CD4-positive, alpha-beta T cell treated with Interleukin-4 for 4 hours (primary cell): ENCODE data around the gene C11orf97.
"Not testable (repeated sequence)": the region's sequence is repeated elsewhere in the genome, so short reads cannot be mapped to it uniquely, and the experiment has no call there.

Experiments
- DNase-seq: peaks from one replicate; pipeline ENCODE4 v3.0.0-alpha.2; 2020

C11orf97 gene

DNA sequence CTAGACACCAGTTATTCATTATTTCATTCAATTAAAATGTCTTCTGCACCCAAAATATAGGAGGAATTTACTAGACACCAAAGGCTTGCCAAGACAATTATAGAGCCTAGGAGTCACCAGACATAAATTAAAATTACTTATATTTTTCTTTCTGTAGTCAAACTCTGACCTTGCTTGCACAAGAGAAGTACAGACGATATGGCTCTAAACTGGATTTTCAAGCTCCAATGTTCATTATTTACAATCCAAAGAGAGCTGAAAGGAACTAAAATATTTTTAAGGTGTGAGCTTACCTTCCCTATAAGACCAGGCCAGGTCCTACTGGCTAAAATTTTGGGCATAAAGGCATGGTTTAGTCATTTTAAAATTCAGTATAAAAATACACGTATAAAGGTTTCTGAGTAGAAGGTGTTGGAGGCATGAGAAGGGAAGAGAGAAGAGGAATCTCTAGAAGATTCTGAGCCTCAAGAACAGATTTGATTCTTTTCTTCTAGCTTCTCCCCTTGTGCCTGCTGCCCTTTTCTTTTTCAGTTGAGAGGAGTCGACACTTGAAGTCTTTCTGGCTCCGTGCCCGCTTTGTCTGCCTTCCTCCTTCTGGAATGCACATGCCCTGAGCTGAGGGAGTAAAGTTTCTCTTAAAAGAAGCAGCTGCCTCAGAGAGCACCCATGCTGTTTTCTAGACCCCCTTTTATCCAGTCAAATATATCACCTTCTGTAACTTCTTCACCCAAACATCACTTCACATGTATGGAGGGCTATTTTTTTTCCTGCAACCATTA lies 13.5 kb downstream of the C11orf97 start:
- DNase-seq, result no peak

DNA sequence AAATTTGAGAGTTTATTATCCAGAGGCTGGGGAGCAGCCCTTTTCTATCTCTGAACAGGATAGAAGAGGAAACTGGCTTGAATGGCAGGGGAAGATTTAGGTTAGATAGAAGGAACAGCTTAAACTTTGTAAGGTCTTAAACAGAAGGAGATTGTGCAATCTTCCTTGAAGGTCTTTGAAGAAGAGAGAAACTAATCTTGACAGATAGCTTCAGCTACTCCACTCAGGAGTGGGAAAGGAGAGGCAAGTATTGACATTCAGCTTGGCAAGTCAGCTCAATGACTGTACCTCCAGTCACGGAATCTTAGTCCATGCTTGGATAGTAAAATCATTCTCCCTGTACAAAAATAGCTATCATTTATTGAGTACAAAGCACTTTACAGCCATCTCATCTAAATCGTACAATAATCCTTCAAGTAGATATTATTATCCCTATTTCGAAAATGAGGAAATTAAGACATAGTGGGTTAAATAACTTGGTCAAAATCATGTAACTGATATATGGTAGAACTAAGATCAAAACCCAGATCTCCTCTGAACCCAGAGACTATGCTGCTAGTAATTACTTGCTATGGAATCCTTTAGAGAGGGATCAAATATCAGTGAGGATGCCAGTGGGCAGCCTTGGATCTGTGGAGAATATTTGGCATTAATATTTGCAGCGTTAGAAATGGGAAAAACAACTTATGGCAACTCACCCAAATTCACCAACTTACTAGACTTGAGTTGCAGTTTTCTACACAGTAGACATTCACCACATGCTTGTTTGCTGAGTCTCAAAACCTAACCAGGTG lies 14.6 kb downstream of the C11orf97 start:
- no peak for DNase-seq

DNA sequence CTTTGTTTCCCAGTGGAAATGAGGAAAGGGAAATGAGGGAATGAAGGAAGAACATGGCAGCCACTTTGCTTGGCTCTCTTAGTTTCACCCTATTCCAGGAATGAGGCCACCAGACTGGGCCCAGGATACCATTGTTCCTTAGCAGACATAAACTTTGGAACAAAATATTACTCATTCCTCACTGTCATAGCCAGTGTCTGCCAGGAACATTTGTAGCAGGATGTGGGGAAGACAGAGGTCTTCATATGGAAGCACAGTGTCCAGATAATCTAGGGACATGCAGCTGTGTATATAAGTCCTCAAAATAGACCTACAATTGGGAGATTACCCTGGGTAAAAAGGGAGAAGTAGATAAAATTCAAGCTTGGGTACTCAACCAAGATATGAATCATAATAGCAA lies 16.3 kb downstream of the C11orf97 start:
- DNase-seq, result no peak

DNA sequence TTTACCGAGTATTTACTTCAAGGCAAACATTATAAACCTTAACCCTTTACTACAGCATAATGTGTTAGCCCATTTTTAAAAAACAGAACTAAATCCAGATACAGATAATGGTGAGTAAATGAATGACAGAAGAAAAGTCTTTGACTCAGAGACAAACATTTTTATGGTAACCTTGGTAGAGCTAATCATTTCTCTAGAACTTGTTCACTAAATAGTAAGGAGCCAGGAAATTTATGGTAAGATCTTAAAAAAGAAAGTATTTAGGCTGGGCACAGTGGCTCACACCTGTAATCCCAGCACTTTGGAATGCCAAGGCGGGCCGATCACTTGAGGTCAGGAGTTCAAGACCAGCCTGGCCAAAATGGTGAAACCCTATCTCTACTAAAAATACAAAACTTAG lies 19.9 kb downstream of the C11orf97 start:
- DNase-seq, result no peak

DNA sequence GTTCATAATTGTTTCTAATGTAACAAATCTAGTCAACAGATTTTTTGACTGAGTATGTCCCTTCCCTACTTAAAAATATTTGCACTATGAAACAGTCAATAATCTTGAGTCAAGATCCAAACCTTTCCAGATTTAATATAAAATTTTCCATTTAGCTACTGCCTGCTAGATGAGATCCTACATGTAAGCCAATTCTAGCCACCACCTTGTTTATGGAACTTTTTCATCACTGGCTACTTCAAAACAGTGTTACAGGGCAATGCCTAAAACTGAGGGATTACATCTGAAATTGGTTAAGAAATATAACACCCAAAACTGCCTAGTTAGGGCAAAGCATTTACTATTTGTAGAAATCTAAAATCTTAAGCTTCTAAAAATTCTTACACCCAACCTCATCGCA lies 20.9 kb downstream of the C11orf97 start:
- DNase-seq, result no peak

DNA sequence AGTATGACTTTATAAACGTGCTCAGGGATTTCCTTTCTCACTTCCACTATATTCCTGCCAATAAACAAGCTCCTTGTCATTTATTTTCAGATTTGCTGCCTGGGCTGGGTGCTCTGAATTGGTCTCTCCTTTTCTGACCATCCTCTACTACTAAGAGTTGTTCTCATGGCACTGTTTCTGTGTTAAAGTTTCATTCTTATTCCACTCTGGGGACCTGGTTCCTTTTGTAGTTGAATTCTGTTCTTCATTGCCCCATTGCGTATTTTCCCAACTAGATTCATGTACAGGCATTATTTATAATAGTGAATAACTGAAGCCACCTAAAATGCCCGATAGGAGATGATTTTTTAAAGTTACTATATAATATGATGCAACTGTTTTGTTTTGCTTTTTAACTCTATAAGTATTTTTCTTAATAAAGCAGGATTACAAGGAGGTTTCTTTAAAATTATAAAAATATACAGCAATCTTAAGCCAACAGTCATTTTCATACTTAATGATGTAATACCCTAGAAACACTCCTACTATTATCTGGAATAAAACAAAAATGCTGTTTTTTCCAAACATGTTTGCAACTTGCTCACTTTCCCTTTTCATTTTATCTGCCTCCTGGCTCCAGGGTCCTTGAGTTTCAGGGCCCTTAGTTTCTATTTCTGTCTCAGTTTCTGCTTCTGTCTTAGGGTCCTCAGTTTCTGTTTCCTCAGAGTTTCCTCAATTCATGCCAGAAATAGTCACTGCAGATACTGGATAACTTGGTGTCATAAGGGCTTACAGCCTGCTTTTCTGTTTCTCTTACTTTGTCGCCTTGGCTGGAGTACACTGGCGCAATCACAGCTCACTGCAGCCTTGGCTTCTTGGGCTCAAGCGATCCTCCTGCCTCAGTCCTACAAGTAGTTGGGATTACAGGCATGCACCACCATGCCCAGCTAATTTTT lies 21.7 kb downstream of the C11orf97 start:
- no peak for DNase-seq

DNA sequence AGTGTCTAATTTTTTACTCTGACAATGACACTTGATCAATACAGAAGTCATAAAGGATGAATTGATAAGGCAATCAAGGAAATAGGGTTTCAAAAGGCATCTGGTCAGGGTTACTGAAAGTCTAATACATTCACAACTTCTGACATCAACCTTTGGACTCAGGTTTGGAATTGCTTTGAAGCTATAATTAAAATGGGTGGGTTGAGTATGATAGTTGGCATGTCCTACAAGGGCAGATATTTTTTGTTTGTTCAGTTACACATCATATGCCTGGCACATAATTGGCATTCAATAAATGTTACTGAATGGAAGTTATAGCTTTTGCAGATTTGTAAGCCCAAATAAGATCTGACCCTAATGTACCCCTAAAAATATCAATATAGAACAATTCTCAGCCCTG lies 24.1 kb downstream of the C11orf97 start:
- DNase-seq, result no peak

DNA sequence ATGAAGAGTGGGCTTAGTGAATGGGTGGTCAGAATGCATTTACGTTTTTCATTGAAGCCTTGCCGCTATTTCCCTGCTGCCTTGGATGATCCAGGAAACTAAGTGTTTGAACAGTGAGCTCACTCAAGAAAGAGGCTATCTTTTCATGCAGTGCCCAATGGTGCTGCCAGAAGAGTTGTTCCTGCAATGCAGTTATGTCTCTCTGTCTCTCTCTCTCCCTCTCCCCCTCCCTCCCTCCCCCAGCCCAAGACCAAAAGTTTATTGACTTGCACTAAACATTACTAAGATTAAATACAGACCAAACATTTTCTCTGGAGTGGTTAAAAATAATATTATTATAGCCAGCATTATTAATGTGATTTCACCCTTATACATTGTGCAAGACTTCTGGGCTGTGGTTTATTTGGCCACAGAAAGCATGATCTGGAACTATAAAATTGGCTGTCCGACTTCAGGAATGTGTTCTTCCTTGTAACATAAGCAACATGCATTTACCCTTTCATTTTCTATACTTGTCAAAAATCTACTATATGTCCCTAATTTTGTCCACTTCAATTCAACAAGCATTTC lies 24.9 kb downstream of the C11orf97 start:
- no peak for DNase-seq

DNA sequence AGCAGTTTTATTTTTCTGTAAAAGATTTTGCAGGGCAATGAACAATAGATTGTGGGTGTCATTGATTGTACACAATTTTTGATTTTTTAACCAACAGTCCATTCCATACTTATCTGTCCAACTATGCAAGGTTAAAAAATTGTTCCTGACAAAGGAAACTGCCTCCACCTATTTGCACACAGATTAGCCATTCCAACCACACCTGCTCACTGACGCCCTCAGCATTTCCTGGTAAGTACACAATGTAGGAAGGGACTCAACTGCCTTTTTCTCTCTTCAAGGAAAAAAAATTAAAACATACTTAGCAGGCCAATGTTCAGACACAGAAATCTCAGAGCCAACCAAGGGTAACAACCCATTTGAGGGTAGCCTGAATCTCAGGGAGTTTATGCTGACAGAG lies 27.2 kb downstream of the C11orf97 start:
- DNase-seq, result no peak

DNA sequence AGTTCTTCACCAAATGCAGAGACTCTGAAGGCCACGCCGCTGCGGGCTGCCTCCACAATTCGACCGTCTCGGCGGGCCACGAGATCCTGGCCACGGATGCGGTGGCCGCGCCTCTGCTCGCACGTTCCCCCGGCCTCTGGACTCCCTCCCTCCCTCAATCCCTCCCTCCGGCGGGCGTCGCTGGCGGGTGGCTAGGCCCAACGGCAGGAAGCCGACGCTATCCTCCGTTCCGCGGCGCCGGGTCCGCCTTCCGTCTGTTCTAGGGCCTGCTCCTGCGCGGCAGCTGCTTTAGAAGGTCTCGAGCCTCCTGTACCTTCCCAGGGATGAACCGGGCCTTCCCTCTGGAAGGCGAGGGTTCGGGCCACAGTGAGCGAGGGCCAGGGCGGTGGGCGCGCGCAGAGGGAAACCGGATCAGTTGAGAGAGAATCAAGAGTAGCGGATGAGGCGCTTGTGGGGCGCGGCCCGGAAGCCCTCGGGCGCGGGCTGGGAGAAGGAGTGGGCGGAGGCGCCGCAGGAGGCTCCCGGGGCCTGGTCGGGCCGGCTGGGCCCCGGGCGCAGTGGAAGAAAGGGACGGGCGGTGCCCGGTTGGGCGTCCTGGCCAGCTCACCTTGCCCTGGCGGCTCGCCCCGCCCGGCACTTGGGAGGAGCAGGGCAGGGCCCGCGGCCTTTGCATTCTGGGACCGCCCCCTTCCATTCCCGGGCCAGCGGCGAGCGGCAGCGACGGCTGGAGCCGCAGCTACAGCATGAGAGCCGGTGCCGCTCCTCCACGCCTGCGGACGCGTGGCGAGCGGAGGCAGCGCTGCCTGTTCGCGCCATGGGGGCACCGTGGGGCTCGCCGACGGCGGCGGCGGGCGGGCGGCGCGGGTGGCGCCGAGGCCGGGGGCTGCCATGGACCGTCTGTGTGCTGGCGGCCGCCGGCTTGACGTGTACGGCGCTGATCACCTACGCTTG lies 31.7 kb downstream of the C11orf97 start, which contains the start of gene FUT4:
Gene FUT4, plus strand, starts transcription at position 227 of the 951 bp plus-strand sequence. Its CDS starts 213 bp downstream, at position 440.
- peak; percentile 60 for DNase-seq

DNA sequence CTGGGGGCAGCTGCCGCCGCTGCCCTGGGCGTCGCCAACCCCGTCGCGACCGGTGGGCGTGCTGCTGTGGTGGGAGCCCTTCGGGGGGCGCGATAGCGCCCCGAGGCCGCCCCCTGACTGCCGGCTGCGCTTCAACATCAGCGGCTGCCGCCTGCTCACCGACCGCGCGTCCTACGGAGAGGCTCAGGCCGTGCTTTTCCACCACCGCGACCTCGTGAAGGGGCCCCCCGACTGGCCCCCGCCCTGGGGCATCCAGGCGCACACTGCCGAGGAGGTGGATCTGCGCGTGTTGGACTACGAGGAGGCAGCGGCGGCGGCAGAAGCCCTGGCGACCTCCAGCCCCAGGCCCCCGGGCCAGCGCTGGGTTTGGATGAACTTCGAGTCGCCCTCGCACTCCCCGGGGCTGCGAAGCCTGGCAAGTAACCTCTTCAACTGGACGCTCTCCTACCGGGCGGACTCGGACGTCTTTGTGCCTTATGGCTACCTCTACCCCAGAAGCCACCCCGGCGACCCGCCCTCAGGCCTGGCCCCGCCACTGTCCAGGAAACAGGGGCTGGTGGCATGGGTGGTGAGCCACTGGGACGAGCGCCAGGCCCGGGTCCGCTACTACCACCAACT lies 32.5 kb downstream of the C11orf97 start:
- DNase-seq, result no peak

DNA sequence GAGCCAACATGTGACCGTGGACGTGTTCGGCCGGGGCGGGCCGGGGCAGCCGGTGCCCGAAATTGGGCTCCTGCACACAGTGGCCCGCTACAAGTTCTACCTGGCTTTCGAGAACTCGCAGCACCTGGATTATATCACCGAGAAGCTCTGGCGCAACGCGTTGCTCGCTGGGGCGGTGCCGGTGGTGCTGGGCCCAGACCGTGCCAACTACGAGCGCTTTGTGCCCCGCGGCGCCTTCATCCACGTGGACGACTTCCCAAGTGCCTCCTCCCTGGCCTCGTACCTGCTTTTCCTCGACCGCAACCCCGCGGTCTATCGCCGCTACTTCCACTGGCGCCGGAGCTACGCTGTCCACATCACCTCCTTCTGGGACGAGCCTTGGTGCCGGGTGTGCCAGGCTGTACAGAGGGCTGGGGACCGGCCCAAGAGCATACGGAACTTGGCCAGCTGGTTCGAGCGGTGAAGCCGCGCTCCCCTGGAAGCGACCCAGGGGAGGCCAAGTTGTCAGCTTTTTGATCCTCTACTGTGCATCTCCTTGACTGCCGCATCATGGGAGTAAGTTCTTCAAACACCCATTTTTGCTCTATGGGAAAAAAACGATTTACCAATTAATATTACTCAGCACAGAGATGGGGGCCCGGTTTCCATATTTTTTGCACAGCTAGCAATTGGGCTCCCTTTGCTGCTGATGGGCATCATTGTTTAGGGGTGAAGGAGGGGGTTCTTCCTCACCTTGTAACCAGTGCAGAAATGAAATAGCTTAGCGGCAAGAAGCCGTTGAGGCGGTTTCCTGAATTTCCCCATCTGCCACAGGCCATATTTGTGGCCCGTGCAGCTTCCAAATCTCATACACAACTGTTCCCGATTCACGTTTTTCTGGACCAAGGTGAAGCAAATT lies 33.3 kb downstream of the C11orf97 start:
- DNase-seq, result no peak

DNA sequence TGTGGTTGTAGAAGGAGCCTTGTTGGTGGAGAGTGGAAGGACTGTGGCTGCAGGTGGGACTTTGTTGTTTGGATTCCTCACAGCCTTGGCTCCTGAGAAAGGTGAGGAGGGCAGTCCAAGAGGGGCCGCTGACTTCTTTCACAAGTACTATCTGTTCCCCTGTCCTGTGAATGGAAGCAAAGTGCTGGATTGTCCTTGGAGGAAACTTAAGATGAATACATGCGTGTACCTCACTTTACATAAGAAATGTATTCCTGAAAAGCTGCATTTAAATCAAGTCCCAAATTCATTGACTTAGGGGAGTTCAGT lies 33.9 kb downstream of the C11orf97 start:
- no peak for DNase-seq

DNA sequence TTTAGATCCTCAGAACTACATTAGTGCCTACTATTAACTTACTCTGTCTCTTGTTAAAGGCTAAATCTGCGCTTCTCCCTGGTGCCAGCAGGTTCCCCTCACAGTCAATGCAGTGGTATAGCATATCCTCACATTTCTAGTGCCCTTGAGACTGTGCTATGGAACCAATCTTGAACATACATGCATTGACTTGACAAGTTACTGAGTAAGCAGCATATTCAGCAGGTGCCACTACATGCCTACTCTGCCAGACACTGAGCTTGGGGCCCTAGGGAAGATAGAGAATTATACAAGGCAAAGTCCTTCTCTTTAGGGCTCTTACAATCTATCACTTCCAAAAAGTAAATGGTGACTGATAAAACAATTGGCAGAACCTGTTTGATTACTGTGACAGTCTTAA lies 34.6 kb downstream of the C11orf97 start:
- no peak for DNase-seq

DNA sequence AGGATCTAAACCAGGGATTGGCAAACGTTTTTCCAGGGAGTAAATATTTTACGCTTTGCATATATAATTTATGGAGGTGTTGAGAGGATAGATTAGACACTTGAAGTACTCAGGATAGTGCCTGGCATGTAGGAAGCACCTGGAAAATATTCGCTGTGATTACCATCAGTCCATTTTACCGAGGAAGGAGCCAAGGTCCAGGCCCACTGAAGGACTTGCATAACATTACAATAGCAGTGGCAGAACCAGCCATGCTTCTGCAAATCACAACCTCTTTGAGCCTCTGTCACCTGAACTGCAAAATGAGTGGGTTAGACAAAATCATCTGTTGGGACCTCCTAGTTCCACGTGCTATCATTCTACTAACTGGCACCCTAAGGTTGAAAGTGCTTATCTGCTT lies 36.9 kb downstream of the C11orf97 start:
- DNase-seq, result no peak

DNA sequence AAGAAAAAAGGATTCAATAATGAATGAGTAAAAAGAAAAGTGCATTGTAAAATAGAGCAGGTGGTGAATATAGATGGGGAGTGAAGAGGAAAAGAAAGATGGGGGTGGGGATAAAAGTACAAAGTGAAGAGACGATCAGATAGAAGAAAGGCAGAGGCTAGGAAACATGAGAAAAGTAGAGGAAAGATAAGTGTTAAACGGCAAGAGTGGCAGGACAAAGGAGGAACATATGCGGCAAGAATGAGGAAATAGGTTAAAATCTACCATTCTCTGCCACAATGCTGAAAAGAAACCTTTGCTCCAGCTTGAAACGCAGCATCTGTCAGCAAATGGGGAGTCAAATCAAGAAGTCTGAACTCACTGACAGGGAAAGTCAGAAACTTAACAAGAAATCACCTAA lies 38.3 kb downstream of the C11orf97 start:
- no peak for DNase-seq

DNA sequence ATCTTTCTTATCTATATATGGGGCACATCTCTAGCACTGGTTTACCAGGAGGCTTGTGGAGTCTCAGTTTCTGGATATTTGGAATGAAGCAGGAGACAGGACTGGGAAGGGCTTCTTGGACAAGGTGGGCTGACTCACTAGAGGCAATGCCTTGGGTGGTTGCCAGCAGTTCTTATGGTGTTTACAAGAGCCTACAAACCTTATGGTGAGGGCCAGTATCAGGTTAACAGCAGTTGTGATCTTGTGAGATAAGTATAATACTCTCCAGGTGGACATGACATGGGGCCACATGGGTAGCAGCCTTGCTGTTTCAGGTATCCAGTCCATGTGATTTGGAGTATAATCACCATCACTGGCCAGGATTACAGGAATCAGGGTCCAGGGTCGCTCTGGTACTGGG lies 41.7 kb downstream of the C11orf97 start:
- DNase-seq, result no peak

DNA sequence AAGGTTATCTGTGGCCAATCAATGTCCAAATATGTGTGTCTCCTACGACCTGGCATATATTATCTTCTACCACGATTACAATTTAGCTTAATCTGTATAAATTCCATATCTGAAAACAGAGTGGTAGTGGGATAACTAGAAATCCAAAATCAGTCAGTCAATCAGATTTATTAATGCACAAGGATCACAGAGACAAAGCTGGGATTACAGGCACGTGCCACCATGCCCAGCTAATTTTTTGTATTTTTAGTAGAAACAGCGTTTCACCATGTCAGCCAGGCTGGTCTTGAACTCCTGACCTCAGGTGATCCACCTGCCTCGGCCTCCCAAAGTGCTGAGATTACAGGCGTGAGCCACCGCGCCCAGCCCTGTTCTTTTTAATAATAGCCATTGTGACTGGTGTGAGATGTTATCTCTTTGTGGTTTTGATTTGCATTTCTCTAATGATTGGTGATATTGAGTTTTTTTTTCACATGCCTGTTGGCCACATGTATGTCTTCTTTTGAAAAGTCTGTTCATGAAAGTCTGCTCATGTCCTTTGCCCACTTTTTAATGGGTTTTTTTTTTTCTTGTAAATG lies 43.6 kb downstream of the C11orf97 start:
- DNase-seq, result not testable (repeated sequence)

DNA sequence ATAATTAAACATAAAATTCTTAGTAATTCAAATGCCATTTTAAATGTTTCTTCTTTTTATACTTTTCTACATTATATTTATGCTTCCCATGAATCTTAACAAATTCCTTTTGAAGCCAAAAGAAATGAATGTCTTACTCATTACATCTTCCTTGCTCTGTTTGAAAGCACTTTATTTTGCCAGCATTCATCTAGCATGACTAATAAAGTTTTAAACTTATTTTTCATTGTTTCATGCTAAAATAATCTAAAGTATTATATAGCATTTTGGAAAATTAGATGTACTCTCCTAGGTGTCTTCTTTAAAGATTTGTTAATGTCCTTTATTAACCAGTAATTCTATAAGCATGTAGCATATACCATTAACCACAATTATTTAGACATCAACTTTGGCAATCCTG lies 45.2 kb downstream of the C11orf97 start:
- DNase-seq, result no peak

DNA sequence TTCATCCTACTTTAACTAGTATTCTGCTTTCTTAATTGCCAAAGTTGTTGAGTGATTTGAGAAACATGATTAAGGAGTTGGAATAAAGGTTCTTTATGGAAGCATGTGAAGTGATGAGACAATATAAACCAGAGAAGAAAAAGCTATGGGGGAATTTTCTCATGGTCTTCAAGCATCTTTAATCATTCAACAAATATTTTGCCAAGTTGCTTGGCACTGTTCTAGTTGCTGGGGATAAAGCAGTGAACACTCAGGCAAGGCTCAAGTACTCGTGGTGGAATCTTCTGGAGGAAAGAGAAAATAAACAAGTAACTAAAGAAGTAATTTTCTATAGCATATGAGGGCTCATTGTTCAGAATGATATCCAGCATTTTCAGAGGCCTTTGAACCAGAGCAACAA lies 45.7 kb downstream of the C11orf97 start:
- DNase-seq, result no peak
